DMS79 (cell line): ENCODE measurements around the gene GRIA3.

Experiments used
- DNase-seq: peaks from one replicate; lab custom pipeline; 2025; lab: John Stamatoyannopoulos, UW

Gene GRIA3

GRCh38 chrX:123199338-123199737 lies 15.3 kb downstream of the GRIA3 start:
- DNase-seq, result no peak

GRCh38 chrX:123201720-123202119 lies 17.6 kb downstream of the GRIA3 start:
- DNase-seq, result no peak

- no peak for DNase-seq
Observed at GRCh38 chrX:123202523-123202922, 18.4 kb downstream of the GRIA3 start.

GRCh38 chrX:123203772-123204171 lies 19.7 kb downstream of the GRIA3 start:
- DNase-seq, result no peak

GRCh38 chrX:123206176-123206575 lies 22.1 kb downstream of the GRIA3 start:
- DNase-seq, result no peak

- no peak for DNase-seq
Observed at GRCh38 chrX:123210252-123210651, 26.2 kb downstream of the GRIA3 start.

- DNase-seq, result no peak
Observed at GRCh38 chrX:123215397-123216089, 31.5 kb downstream of the GRIA3 start.

GRCh38 chrX:123217077-123217476 lies 33.0 kb downstream of the GRIA3 start:
- DNase-seq, result no peak

- no peak for DNase-seq
Observed at GRCh38 chrX:123217728-123218127, 33.6 kb downstream of the GRIA3 start.

GRCh38 chrX:123219916-123220315 lies 35.8 kb downstream of the GRIA3 start:
- no peak for DNase-seq

GRCh38 chrX:123222920-123223319 lies 38.8 kb downstream of the GRIA3 start:
- DNase-seq, result no peak

GRCh38 chrX:123223409-123223808 lies 39.3 kb downstream of the GRIA3 start:
- no peak for DNase-seq

GRCh38 chrX:123223859-123224258 lies 39.8 kb downstream of the GRIA3 start:
- no peak for DNase-seq

GRCh38 chrX:123230798-123231197 lies 46.7 kb downstream of the GRIA3 start:
- DNase-seq, result no peak

GRCh38 chrX:123236859-123237258 lies 52.8 kb downstream of the GRIA3 start:
- no peak for DNase-seq

- DNase-seq, result no peak
Observed at GRCh38 chrX:123237271-123237670, 53.2 kb downstream of the GRIA3 start.

GRCh38 chrX:123254457-123254856 lies 70.4 kb downstream of the GRIA3 start:
- no peak for DNase-seq

GRCh38 chrX:123256378-123256777 lies 72.3 kb downstream of the GRIA3 start:
- DNase-seq, result no peak

- no peak for DNase-seq
Observed at GRCh38 chrX:123260920-123261418, 76.9 kb downstream of the GRIA3 start.

- no peak for DNase-seq
Observed at GRCh38 chrX:123263270-123263669, 79.2 kb downstream of the GRIA3 start.

- DNase-seq, result no peak
Observed at GRCh38 chrX:123263747-123264146, 79.7 kb downstream of the GRIA3 start.

GRCh38 chrX:123267220-123267619 lies 83.1 kb downstream of the GRIA3 start:
- DNase-seq, result no peak

GRCh38 chrX:123271902-123272301 lies 87.8 kb downstream of the GRIA3 start:
- DNase-seq, result no peak

- no peak for DNase-seq
Observed at GRCh38 chrX:123272630-123273029, 88.6 kb downstream of the GRIA3 start.
